Esophagus (tissue), 2 donors: ENCODE measurements around the gene SNAI1. TPM values are rescaled to one million over a fixed set of nuclear protein-coding genes. Genes with fewer than 3 reads are reported as not detected.
A peak's percentile ranks its signal among the peaks of the same experiment; 100 is the strongest.

Experiments used
- H3K27ac ChIP-seq, 2 donors: one replicate each; pipeline ENCODE4 v1.5.1; 2013; ENCODE audit warnings: low read depth in 2 of 2, mild to moderate bottlenecking in 2 of 2, inconsistent platforms in 1 of 2, low read length in 1 of 2, moderate library complexity in 1 of 2
- H3K27me3 ChIP-seq, 2 donors: one replicate each; pipeline ENCODE4 v1.6.1; 2013; ENCODE audit warnings: low read length in 2 of 2, control low read depth in 1 of 2, mild to moderate bottlenecking in 1 of 2; ENCODE audit not compliant: insufficient read depth in 2 of 2, control insufficient read depth in 1 of 2
- H3K36me3 ChIP-seq, 2 donors: one replicate each; pipeline ENCODE4 v1.6.1; 2013; ENCODE audit warnings: low read length in 1 of 2; ENCODE audit not compliant: control insufficient read depth in 2 of 2, insufficient read depth in 2 of 2
- H3K4me1 ChIP-seq, 2 donors: one replicate each; pipeline ENCODE4 v1.6.1; 2013; ENCODE audit warnings: low read length in 1 of 2; ENCODE audit not compliant: control insufficient read depth in 2 of 2, insufficient read depth in 2 of 2
- H3K4me3 ChIP-seq, 2 donors: one replicate each; pipeline ENCODE4 v1.5.1; 2013; ENCODE audit warnings: low read length in 2 of 2, mild to moderate bottlenecking in 2 of 2, low read depth in 1 of 2, moderate library complexity in 1 of 2
- H3K9me3 ChIP-seq, 2 donors: one replicate each; pipeline ENCODE4 v1.6.1; 2013; ENCODE audit warnings: mild to moderate bottlenecking in 2 of 2, low read depth in 1 of 2, low read length in 1 of 2, moderate library complexity in 1 of 2; ENCODE audit not compliant: control insufficient read depth in 2 of 2, insufficient read depth in 1 of 2
- WGBS, 2 donors: extraction: QIAGEN DNeasy Blood & Tissue Kit; methylation state at CpG; one replicate each; pipeline ENCODE4 v1.1.7; 2013; 5-methylcytosine and 5-hydroxymethylcytosine counted together
- polyA plus RNA-seq, 2 donors: library from polyadenylated mRNA; stranded (reverse); fragments of 200-250 nt; gene quantifications; one replicate each; pipeline ENCODE4 v1.2.3, GENCODE V29; 2013
- donor health status: healthy with polysubstance abuse.
- donor health status: Bipolar disorder and iron deficiency.

The SNAI1 gene
- polyA plus RNA-seq, 2 donors, result 0.86 to 1.2 TPM

DNA sequence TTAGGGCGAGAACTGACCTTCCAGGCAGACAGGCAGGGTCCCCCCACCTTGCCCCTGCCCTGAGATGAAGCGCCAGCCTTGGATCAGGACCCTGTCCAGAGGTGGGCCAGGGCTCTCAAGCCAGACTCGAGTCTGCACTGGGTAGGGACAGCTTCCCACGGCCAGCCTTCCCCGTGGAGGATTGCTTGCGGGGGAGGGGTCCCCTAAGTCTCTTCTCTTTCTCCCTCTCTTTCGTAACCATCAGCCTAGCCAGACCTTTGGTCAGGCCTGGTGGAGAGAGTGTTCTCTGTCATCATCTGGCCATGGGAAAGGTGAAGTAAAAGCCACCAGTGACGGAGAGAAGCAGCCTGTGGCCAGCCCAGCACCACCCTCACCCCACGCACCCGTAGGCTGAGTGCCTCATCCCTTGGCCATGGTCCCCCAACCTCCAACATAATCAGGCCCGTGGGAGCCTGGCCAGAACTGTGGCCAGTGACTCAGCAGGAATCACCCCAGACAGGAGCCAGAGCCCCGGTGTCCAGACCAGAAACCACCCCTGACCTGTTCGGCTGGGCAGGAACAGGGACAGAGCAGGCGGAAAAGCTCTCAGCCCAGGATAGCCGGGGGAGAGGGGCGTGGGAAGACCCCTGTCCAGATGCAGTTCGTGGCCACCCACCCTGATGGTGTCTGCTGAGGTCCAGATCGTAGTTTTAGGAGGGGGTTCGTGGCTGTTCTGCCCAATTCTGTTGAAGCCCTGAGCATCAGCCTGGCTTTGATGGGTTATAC, 47.1 kb downstream of the SNAI1 start:
- WGBS, 2 donors, result 66 to 72% methylated on average over 19 of the region's 19 CpGs
- H3K27ac ChIP-seq, result no peak overlapping the region
- H3K36me3 ChIP-seq, result no peaks in the 10 kb centered on the region
- H3K4me1 ChIP-seq, result peaks cover 0 to 15% of the 10 kb centered on the region in 2 donors
- no peak overlapping the region for H3K4me3 ChIP-seq
- H3K27me3 ChIP-seq, result no peaks in the 10 kb centered on the region
- no peaks in the 10 kb centered on the region for H3K9me3 ChIP-seq

DNA sequence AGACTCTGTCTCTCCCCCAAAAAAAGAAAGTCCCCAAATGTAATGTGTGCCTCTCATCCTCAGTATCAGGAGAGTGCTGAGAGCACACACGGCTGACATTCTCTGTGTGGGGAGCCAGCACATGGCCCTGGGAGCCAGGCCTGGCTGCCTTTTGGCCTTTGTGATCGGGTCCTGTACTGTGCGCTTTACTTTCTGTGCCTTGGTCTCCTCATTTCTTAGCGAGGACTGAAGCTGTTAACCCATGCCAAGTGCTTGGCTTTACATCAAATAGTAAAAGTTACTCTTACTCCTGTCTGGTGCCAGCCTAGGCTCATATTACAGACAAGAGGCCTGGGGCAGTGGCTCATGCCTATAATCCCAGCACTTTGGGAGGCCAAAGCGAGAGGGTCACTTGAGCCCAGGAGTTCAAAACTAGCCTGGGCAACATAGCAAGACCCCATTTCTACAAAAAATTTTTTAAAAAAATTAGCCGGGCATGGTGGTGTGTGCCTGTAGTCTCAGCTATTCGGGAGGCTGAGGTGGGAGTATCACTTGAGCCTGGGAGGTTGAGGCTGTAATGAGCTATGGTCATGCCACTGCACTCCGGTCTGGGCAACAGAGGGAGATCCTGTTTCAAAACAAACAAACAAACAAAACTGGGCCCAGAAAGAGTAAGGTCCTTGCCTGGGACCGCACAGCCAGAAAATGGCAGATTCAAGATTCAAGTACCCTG, 50.3 kb downstream of the SNAI1 start:
- WGBS, 2 donors, result 80 to 84% methylated on average over 9 of the region's 9 CpGs
- Histone ChIP-seq H3K27me3 (no peaks in the 10 kb centered on the region), H3K36me3 (no peaks in the 10 kb centered on the region), H3K9me3 (no peaks in the 10 kb centered on the region), H3K4me1 (peaks cover 0 to 14% of the 10 kb centered on the region in 2 donors), H3K4me3 (no peak overlapping the region), H3K27ac (no peak overlapping the region)

DNA sequence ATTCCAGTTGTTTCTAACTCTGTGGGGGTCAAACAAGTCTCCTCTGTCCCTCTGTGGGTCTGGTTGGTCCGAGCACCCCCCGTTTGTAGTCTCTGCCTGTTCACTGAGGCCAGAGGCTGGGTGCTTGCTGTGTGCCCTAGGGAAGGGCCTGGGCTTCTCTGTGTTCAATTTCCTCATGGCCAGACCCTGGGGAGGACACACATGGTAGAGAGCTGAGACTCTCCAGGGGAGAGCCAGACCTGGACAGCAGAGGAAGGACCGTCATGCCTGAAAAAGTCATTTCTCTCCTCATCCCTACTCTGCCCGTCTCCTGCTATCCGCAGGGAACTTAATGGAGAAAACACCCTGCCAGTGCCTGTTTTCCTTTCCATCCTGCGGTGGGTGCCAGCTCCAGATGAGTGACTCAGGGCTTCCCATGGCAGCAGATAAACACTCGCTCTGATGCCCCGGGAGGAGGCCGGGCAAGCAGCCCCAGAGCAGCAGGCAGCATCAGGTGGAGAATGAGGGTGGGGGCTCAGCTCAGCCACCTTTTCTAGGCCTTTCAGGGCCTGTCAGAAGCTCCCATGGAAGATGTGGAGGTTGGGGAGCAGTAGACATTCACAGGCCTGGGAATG, 51.9 kb downstream of the SNAI1 start:
- WGBS, 2 donors, result 34 to 65% methylated on average over 9 of the region's 9 CpGs
- H3K36me3 ChIP-seq, result no peaks in the 10 kb centered on the region
- H3K27ac ChIP-seq, result peak overlapping the region in 1 of 2 donors; percentile 6
- H3K4me1 ChIP-seq, result peaks cover 0 to 14% of the 10 kb centered on the region in 2 donors
- H3K4me3 ChIP-seq, result no peak overlapping the region
- no peaks in the 10 kb centered on the region for H3K9me3 ChIP-seq
- H3K27me3 ChIP-seq, result no peaks in the 10 kb centered on the region

DNA sequence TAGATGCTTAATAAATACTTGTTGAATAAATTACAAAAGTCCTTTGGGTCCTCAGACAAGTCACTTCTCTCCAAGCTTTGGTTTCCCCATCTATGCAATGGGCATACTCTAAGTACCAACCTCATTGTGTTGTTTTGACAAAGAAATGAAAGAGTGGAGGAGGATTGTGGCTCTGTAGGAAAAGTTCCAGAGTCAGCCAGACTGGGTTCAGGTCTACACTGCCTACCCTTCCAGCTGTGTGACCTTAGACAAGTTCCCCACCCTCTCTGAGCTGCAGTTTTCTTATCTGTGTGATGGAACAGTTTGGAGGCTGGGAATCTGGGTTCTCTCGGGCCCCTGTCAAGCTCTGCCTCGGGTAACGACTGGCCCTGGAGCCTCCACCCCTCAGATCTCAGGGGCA, 53.9 kb downstream of the SNAI1 start:
- no peaks in the 10 kb centered on the region for H3K27me3 ChIP-seq
- H3K9me3 ChIP-seq, result no peaks in the 10 kb centered on the region
- WGBS, 2 donors, result 73 to 81% methylated on average over 3 of the region's 3 CpGs
- H3K4me1 ChIP-seq, result peaks cover 0 to 11% of the 10 kb centered on the region in 2 donors
- no peak overlapping the region for H3K27ac ChIP-seq
- H3K4me3 ChIP-seq, result no peak overlapping the region
- H3K36me3 ChIP-seq, result no peaks in the 10 kb centered on the region

DNA sequence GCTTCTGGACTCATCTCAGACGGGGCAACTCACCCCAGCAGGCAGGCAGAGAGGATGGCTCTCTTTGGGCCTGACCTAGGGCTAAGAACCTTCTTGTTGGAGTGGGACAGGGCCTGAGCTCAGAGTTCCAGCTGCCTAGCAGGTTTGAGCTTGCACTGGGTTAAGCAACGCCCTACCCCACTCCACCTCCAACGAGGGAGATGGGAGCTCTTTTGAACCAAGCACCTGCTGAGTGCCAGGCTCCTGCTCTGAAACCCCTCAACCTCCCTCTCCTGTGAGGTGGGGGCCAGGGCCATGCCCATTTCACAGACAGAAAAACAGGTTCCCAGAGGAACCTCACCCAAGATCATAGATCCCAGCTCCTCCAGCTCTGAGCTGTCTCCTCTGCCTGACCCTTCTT, 54.3 kb downstream of the SNAI1 start:
- 47 to 59% methylated on average over 3 of the region's 3 CpGs for WGBS, 2 donors
- Histone ChIP-seq H3K27me3 (no peaks in the 10 kb centered on the region), H3K4me1 (peaks cover 0 to 11% of the 10 kb centered on the region in 2 donors), H3K36me3 (no peaks in the 10 kb centered on the region), H3K27ac (no peak overlapping the region), H3K4me3 (no peak overlapping the region), H3K9me3 (no peaks in the 10 kb centered on the region)

DNA sequence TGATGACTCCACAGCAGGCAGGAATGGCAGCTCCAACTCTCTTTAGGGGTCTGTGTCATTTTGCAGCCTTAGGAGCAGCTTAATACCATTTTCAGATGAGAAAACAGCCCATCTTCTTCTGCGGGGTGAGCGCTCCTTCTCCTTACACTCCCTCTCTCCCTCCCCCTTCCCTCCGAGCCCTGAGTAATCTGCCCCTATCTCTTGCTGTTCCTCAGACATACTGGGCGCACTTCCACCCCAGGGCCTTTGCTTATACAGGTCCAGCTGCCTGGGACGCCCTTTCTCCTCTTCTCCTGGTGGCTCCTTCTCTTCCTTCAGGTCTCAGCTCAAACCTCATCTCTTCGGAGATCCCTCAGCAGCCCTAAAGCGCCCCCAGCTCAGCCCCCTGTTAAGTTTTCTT, 54.8 kb downstream of the SNAI1 start:
- 82 to 91% methylated on average over 7 of the region's 7 CpGs for WGBS, 2 donors
- H3K9me3 ChIP-seq, result no peaks in the 10 kb centered on the region
- no peak overlapping the region for H3K4me3 ChIP-seq

DNA sequence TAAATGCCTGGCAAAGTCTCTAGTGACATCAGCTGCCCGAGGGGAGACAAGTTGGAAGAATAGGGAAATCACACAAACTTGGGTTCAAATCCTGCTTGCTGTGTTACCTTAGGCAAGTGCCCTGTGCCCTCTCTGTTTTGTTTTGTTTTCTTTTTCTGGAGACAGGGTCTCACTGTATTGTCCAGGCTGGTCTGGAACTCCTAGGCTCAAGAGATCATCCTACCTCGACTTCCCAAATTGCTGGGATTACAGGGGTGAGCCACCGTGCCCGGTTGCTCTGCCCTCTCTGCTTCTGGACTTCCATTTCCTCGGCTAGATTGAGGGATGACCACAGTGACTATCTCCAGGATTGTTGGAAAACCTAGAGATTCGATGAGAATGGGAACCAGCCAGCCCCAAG, 55.4 kb downstream of the SNAI1 start:
- 72 to 74% methylated on average over 6 of the region's 6 CpGs for WGBS, 2 donors
- H3K4me3 ChIP-seq, result no peak overlapping the region

More for the DNA sequence above, 54.8 kb downstream of the SNAI1 start:
- no peaks in the 10 kb centered on the region for H3K36me3 ChIP-seq
- H3K27ac ChIP-seq, result no peak overlapping the region
- H3K4me1 ChIP-seq, result peaks cover 0 to 11% of the 10 kb centered on the region in 2 donors
- H3K27me3 ChIP-seq, result no peaks in the 10 kb centered on the region

More for the DNA sequence above, 55.4 kb downstream of the SNAI1 start:
- Histone ChIP-seq H3K27ac (no peak overlapping the region), H3K4me1 (peaks cover 0 to 11% of the 10 kb centered on the region in 2 donors), H3K27me3 (no peaks in the 10 kb centered on the region), H3K9me3 (no peaks in the 10 kb centered on the region), H3K36me3 (no peaks in the 10 kb centered on the region)

Other genes starting within 250 kb of the SNAI1 start
- gene SLC9A8, start 170.2 kb upstream of the SNAI1 start, polyA plus RNA-seq, result 10 to 100 TPM; 11.5 to 16.6 TPM
- 1 to 10 TPM; 2.6 to 3.6 TPM for gene SPATA2, start 67.5 kb upstream of the SNAI1 start, polyA plus RNA-seq
- gene RNF114, start 46.6 kb upstream of the SNAI1 start, polyA plus RNA-seq, result 10 to 100 TPM; 21.0 to 30.3 TPM
- 10 to 100 TPM; 57.4 to 73.1 TPM for gene UBE2V1, start 130.2 kb downstream of the SNAI1 start, polyA plus RNA-seq
- 10 to 100 TPM; 31.5 to 56.2 TPM for gene PEDS1, start 170.7 kb downstream of the SNAI1 start, polyA plus RNA-seq
- 10 to 100 TPM in 1 of 2 donors, 1 to 10 TPM in 1; 6.9 to 19.6 TPM for gene CEBPB, start 207.8 kb downstream of the SNAI1 start, polyA plus RNA-seq